HG03060 (cell line): Measurements from ENCODE around the gene MYPN.
"Not testable (repeated sequence)": the region's sequence is repeated elsewhere in the genome, so short reads cannot be mapped to it uniquely, and the experiment has no call there.

Experiments used
- ATAC-seq: cut with Tn5 transposase; IDR thresholded peaks from one replicate; pipeline ENCODE4 v1.9.1; 2021; ENCODE audit warnings: low read depth, moderate number of reproducible peaks; ENCODE audit not compliant: unreplicated experiment

The MYPN gene

DNA sequence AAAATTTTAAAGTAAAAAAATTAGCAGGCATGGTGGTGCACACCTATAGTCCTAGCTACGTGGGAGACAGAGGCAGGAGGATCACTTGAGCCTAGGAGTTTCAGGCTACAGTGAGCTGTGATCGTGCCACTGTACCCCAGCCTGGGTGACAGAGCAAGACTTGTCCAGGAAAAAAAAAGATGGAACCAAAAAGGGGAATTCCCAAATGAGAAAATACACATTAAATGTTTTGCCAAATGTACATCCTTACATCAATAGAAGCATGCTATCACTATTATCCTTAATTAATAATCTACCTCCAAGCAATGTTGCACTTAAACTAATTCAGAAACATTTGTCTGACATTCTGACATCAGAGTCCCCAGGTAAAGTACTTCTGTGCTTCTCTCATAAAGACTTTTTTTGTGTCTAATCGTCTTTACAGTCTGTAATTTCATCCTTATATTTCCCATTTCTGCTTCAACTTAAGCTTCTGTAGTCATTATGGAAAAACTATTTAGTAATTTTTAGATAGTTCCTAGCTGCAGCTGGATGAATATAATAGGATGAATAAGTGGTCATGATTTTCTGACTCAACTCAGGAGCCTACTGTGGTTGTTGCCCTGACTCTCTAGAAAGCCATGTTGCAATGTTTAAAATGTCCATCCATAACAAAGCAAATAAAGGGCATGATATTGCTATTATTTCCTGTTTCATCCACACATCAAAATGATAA is 57.7 kb downstream of the MYPN start:
- no peak for ATAC-seq

DNA sequence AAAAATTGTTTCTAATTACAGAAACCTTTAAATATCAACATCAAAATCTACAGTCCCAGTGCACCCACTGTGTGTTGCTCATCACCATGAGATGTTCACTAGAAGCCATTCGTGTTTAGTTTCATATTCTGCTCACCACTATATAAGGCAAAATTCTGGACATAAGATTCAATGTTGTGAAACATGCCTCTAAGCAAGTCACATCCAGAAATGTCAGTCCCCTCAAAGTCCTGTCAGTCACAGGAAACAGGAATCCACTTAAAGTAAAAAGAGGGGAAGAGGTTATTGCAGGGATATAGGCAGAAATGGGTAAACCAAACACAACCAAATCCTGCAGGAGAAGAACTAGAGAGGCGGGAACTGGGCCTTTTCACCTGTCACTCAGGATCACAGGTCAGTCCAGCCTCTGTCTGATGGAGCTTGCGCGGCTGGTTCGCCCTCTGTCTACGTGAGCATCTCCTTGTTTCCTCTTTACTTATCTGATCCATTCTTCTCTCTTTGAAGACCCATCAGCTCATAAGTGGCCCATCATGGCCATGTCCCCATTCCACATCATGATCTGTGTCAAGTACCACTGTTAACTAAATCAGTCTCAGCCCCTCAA is 58.4 kb downstream of the MYPN start:
- no peak for ATAC-seq

DNA sequence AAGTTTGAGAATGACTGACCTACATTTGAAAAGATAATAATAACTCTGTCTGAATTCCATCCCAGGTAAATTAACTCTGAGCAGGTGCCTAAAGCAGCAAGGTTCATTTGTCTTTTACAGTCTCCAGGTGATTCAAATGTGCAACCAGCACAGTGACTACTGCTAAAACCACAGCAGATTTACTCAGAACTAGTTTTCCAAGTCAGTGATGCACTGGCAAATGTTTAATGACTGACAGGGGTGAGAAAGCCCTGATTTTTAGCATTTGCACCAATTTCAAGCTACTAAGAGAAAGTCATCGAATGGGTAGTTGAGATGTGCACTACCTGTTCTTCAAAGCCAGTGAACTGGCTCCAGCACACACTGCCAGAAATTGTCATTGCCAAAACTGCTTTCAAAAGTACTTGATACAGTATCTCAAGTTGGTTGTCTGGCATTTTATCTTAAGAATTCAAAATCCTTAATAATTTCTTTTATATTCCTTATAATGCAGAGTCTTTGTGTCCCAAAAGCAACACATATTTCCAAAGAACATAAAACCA is 62.3 kb downstream of the MYPN start:
- no peak for ATAC-seq

DNA sequence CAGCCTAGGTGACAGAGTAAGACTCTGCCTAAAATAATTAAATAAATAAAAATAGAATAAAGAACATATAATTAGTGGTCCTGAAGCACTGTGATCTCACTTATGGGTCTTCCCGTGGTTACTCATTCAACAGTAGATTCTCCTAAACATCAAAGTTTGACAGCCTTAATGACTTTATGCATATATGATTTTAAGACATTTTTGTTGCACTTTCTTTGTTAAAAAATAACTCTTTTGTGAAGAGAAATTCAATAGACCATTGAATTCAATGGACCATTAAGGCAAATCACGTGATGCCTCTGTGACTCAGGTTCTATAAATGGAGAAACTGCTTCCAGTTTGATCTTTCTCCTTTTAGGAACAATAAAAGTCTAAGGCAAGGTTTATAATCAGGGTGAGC is 63.0 kb downstream of the MYPN start:
- ATAC-seq: peak; percentile 44

DNA sequence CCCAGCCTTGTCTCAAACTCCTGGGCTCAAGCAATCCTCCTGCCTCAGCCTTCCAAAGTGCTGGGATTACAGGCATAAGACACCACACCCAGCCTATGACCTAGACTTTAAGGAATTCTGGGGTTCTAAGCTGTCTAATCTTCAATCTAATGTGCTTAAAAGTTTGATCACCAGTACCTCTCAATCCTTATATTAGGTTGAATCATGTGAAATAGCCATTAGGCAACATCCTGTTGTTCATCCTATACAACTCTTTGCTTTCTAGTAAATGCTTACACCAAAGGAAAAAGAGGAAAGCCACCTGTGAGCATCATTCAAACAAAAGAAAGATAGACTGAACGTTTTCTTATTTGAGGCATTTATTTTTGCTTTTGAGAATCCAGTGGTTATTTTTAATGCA is 66.7 kb downstream of the MYPN start:
- ATAC-seq: no peak

DNA sequence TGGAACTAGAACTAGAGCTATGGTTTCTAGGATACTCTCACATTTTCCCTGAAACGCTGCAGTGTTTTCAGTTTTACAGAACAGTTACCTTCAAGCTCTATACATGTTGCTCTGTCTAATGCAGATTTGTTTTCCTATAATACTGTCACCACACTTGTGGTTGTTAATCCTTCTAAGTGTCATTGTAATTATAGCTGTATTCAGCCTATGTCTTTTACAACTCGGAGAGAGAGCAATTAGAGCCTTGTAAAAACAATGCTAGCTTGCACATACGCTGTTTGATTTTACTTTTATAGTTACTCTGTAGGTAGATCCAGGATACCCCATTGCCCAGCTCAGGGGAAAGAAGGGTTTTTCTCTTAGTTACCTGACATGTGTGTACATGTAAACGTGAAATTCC is 67.5 kb downstream of the MYPN start:
- no peak for ATAC-seq

DNA sequence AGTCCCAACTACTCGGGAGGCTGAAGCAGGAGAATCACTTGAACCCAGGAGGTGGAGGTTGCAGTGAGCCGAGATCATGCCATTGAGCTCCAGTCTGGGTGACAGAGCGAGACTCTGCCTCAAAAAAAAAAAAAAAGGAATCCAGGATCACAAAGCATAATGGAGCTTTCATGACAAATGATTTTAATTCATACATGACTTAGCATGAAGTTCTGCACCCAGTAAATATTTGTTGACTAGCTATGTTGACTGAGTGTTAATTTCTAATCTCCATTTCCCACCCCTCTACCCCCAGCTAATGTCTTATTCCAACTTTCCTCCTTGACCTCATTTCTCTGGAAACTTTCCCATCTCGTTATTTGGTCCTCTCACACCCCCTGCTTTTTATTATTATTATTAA is 69.3 kb downstream of the MYPN start:
- no peak for ATAC-seq

DNA sequence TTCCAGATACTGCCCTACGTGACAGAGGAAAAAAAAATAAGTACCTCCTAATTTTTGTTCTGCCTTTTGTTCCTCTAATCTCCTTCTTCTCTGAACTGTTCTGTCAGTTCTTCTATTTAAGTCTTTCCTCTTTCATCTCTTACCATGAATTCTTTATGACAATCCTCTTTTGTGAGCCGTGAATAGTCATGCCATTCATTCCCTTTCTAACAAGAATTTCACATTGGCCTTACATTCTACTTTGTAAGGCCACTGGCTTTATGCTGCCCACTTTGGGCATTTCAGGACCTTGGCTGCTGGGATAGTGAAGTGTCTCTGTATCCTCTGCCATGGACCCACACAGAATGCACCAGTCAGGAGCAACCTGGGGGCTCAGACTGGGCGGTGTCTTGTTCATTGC is 69.7 kb downstream of the MYPN start:
- ATAC-seq: no peak

DNA sequence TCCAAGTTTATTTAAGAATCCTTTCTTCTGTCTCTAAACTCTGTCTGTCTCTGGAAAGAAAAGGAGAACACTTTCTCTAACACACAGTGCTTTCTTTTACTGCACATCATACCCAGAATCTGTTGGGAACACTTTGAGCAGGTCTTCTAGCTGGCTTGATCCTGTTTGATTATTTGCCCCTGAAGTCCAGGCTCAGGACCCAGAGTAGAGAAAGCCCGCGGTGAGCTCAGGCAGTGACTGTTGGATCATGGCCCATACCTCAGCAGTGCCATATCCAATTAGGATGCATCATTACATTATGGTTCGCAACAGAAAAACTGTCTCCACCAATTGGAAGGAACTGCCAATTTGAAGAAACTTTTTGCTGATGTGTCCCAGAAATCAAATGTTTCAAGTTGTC is 71.2 kb downstream of the MYPN start:
- ATAC-seq: no peak

DNA sequence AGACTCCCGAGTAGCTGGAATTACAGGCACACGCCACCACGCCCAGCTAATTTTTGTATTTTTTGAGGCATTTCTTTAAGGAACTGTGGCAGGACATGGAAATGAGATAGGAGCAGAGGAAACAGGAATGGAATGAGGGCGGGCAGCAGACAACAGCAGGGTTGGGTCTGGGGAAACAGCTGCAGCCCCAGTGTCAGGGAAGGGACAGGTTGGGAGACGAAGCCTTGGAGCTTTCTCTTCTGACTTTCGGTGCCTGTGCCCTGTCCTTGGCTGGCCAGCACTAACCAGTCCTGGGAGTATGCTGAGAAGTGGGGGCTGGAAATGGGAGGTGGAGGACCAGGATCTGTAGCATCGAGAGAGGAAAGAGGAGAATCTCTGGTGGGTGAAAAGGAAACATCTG is 75.3 kb downstream of the MYPN start:
- no peak for ATAC-seq

DNA sequence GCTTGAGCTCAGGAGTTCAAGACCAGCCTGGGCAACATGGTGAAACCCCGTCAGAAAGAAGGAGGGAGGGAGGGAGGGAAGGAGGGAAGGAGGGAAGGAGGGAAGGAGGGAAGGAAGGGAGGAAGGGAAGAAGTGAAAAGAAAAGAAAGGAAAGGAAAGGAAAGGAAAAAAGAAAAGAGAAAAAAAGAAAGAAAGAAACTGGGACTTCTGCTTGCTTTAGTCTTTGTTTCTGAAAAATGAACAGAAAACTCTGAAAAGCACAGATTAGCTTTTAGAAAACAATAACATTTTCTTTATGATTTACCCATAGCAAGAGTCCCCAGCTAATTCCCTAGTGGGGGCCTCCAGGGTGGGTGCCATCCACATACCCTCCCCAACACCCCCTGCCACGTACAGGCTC is 75.8 kb downstream of the MYPN start:
- no peak for ATAC-seq

DNA sequence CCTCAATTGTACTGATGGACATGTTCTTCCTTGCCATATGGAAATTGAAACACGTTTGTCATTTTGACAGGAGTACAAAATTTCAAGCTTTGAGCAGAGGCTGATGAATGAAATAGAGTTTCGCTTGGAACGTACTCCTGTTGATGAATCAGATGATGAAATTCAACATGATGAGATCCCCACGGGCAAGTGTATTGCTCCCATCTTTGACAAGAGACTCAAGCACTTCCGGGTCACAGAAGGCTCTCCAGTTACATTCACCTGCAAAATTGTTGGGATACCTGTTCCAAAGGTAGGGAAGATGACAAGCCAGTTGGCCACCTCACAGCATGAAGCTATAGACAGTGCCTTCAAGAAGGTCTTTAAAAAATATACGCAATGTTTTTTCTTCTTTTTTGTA is 79.5 kb downstream of the MYPN start:
- no peak for ATAC-seq

DNA sequence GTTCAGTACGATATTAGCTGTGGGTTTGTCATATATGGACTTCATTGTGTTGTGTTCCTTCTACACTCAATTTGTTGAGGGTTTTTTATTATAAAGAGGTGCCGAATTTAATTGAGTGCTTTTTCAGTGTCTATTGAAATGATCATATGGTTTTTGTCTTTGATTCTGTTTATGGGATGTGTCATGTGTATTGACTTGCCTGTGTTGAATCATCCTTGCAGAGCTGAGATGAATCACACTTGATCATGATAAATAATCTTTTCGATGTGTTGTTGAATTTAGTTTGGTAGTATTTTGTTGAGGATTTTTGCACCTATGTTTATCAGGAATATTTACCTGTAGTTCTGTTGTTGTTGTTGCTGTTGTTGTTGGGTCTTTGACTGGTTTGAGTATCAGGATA is 82.8 kb downstream of the MYPN start:
- ATAC-seq: no peak

DNA sequence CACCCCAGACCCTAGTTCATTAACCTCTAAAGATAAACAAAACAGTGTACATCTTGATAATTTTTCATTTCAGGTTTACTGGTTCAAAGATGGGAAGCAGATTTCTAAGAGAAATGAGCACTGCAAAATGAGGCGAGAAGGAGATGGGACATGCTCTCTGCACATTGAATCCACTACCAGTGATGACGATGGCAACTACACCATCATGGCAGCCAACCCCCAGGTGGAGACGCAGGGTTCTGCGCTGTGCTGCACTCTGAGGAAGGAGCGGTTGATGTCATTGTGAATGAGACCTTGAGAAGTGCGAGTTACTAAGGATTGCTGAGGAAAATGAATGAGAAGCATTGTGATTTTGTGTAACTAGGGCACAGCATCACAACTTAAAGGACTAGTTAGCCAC is 85.0 kb downstream of the MYPN start:
- no peak for ATAC-seq

DNA sequence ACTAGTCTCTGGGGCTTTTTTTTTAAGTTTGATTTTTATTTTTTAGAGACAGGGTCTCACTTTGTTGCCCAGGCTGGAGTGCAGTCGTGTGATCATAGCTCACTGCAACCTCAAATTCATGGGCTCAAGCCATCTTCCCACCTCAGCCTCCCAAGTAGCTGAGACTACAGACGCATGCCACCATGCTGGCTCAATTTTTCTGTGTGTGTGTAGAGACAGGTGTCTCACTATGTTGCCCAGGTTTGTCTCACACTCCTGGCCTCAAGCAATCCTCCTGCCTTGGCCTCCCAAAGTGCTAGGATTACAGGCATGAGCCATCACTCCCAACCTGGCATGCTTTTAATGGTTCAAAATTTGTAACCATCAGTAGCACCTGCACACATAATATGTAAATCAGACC is 86.5 kb downstream of the MYPN start:
- not testable (repeated sequence) for ATAC-seq

DNA sequence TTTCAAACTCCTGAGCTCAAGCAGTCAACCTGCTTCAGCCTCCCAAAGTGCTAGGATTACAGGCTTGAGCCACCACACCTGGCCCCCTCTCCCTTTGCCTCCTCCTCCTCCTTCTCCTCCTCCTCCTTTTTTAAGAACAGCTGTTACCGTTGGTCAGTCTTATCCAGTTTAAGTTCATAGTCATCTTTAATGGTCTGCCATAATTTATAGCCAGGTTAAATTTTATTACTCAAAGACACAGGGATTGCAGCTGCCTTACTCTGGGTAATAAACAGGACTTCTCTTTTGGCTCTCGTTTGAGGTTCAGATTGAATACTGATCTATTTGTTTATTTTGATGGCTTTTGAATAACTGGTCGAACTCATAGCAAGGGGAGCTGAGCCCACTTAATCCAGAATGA is 87.4 kb downstream of the MYPN start:
- no peak for ATAC-seq

DNA sequence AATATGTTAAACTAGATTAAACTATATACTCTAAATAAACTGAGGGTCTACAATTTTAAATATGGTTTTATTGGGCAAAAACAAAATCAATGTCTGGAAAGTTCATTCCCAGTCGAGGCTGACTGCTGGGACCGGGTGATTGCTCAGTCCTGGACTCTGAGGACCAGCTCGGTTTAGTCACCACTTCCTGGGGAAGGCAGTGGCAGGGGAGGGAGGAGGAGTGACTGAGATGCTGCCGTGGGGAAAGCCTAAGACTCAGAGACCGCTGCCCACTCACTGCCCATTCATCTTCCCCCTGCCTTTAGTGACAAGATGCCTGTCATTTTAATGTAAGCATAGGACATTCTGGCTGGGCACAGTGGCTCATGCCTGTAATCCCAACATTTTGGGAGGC is 93.7 kb downstream of the MYPN start:
- ATAC-seq: no peak

DNA sequence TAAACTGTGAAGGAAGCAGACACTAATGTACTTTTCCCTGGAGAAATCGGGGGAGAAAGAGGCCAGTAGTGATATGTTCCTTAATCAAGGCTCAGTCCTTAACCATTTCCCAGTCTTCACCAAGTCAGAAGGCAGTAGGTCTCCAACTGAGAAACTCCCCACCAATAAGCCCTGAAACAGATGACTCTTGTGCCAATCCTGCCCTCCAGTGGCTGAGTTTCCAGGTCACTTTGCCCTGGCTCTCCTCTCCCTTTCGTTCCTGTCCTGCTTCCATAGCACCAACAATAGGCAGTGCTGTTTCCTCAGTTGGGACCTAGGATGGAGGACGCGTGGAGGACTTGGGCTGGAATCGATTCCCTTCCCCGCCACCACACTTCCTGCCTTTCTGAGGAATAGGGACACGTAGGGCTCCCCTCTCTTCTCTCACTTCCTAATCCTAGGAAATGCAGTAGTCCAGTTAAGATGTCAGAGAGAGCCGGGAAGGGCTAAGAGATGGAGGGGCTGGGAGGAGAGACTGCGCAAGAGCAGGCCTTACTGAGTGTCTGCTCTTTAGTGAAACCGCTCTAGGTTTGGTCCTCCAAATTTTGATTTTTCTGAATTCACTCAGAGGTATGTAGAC is 99.2 kb downstream of the MYPN start:
- no peak for ATAC-seq

DNA sequence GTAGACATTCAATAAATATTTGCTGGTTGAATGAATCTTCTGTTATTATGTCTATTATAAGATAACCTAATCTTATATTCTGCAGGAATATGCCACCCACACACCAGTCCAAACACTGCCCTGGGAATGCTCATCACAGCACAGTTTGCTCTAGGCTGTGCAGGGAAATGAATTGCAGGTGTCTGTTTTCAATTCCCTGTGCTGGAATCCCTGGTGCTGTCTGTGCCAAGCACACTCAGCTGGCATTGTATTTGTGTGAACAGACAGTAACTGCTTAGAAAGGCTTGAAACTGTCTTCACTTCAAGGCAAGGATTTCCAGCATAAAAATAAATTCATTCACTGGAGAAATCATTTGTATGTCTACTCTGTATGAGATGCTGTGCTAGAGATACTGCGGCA is 102.4 kb downstream of the MYPN start:
- no peak for ATAC-seq

DNA sequence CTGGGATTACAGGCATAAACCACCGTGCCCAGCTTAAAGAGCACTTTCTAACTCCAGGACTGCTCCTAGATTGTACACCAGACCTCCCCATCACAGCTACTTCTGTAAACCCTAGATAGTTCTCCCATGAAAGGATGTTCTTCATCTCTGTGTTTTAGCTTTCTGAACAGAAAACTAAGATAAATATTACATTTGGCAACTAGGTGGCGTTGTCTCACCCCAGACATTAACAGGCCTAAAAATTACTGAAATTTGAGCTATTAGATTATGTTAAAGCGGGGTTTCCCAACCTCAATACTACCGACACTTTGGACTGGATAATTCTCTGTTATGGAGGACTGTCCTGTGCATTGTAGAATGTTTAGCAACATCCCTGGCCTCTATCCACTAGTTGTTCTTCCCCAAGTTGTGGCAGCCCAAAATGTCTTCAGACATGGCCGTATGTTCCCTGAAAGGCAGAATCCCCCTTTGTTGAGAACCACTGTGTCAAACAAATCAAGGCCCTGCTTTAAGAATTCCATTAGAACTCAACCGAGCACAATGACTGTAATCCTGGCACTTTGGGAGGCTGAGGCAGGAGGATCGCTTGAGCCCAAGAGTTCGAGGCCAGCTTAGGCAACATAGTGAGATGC is 103.5 kb downstream of the MYPN start:
- ATAC-seq: no peak

DNA sequence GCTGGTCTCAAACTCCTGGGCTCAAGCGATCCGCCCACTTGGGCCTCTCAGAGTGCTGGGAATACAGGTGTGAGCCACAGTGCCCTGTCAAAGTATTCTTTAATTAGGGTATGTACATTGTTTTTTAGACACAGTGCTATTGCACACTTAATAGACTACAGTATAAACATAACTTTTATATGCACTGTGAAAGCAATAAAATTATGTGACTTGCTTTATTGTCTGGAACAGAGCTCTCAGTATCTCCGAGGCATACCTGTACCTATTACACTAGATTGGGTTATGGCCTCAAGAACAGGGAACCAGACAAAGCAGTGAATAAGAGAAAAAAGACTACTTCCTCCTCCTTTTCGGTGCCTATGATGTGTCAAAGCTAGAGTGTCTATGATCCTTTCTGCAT is 109.5 kb downstream of the MYPN start:
- ATAC-seq: no peak

DNA sequence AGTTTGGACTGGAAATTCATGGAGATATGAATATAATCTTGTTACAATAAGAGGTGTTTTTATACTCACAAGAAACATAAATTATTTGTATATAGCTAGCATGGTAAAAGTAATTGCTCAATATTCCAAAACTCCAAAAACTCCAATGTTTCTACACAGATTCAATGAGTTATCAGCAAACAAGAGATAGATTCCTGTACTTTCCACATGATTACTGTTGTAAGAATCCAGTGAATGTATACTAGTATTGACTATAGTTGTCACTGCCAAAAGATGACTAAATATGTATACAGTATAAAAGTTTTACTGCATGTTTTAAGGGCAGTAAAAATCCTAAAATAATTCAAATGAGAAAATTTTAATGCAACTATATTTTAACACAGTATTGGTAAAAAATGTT is 111.9 kb downstream of the MYPN start:
- ATAC-seq: no peak
